Measurements from ENCODE around the gene DIP2A.
"Not testable (repeated sequence)": the region's sequence is repeated elsewhere in the genome, so short reads cannot be mapped to it uniquely, and the experiment has no call there.

Gene DIP2A

GRCh38 chr21:46454142-46454541 is 4.5 kb upstream of the DIP2A start:
- no peak for DNase-seq

GRCh38 chr21:46454634-46455390 is 3.9 kb upstream of the DIP2A start:
- no peak for DNase-seq

GRCh38 chr21:46455575-46456385 is 2.9 kb upstream of the DIP2A start:
- DNase-seq, result no peak

GRCh38 chr21:46456750-46457149 is 1.9 kb upstream of the DIP2A start:
- no peak for DNase-seq

GRCh38 chr21:46457801-46458314 is 833 bp upstream of the DIP2A start:
- DNase-seq, result peak; percentile 11

- no peak for DNase-seq
These were observed 299 bp downstream of the DIP2A start for GRCh38 chr21:46459024-46459355.

GRCh38 chr21:46459356-46460112 is 843 bp downstream of the DIP2A start:
- peak; percentile 6 for DNase-seq

GRCh38 chr21:46461909-46462308 is 3.2 kb downstream of the DIP2A start:
- no peak for DNase-seq

GRCh38 chr21:46465153-46465552 is 6.5 kb downstream of the DIP2A start:
- not testable (repeated sequence) for DNase-seq

GRCh38 chr21:46465651-46466050 is 7.0 kb downstream of the DIP2A start:
- no peak for DNase-seq

- DNase-seq, result no peak
These were observed 9.6 kb downstream of the DIP2A start for GRCh38 chr21:46468108-46468774.

- DNase-seq, result no peak
These were observed 10.6 kb downstream of the DIP2A start for GRCh38 chr21:46469275-46469674.

GRCh38 chr21:46471514-46471913 is 12.8 kb downstream of the DIP2A start:
- DNase-seq, result no peak

- no peak for DNase-seq
These were observed 13.6 kb downstream of the DIP2A start for GRCh38 chr21:46472246-46472645.

- no peak for DNase-seq
These were observed 15.7 kb downstream of the DIP2A start for GRCh38 chr21:46474382-46474781.

GRCh38 chr21:46475296-46475695 is 16.6 kb downstream of the DIP2A start:
- DNase-seq, result no peak

GRCh38 chr21:46477765-46478164 is 19.1 kb downstream of the DIP2A start:
- DNase-seq, result no peak

- DNase-seq, result no peak
These were observed 20.2 kb downstream of the DIP2A start for GRCh38 chr21:46478910-46479309.

- no peak for DNase-seq
These were observed 21.8 kb downstream of the DIP2A start for GRCh38 chr21:46480466-46480865.

- DNase-seq, result no peak
These were observed 23.6 kb downstream of the DIP2A start for GRCh38 chr21:46482225-46482845.

- DNase-seq, result no peak
These were observed 24.1 kb downstream of the DIP2A start for GRCh38 chr21:46482846-46483231.

Data from T-helper 9 cell (primary cell).